Measurements from ENCODE around the gene TCIRG1.

Gene TCIRG1

GRCh38 chr11:68032997-68033707 is 5.7 kb upstream of the TCIRG1 start:
- H3K9me2 ChIP-seq (replicated peaks; ENCODE audit: insufficient read depth, low read length), result no peaks in the 10 kb centered on the region
- H3K27me3 ChIP-seq (replicated peaks; ENCODE audit: insufficient read depth, low read length), result no peaks in the 10 kb centered on the region
- H3K9me3 ChIP-seq (replicated peaks; ENCODE audit: insufficient read depth, low read length), result no peaks in the 10 kb centered on the region
- no peak overlapping the region for H2AFZ ChIP-seq (ENCODE audit: low read length)
- no peak overlapping the region for H3K9ac ChIP-seq (ENCODE audit: low read length)
- H3K79me2 ChIP-seq (ENCODE audit: low read length), result peaks cover 49% of the 10 kb centered on the region
- H3K4me1 ChIP-seq (ENCODE audit: low read length), result peaks cover 13% of the 10 kb centered on the region
- no peak overlapping the region for H3K4me3 ChIP-seq (ENCODE audit: low read length)
- no peak for DNase-seq
- no peak overlapping the region for H3K4me2 ChIP-seq (ENCODE audit: low read depth, low read length)
- H4K20me1 ChIP-seq (ENCODE audit: insufficient read depth, low read length), result no peaks in the 10 kb centered on the region
- TF ChIP-seq EZH2 (optimal IDR thresholded peaks at IDR 0.05; ENCODE audit: low read depth, low read length) (no peak), EZH2phosphoT487 (IDR thresholded peaks at IDR 0.05; ENCODE audit: low read length) (no peak)
- TF ChIP-seq, protein P1, sequence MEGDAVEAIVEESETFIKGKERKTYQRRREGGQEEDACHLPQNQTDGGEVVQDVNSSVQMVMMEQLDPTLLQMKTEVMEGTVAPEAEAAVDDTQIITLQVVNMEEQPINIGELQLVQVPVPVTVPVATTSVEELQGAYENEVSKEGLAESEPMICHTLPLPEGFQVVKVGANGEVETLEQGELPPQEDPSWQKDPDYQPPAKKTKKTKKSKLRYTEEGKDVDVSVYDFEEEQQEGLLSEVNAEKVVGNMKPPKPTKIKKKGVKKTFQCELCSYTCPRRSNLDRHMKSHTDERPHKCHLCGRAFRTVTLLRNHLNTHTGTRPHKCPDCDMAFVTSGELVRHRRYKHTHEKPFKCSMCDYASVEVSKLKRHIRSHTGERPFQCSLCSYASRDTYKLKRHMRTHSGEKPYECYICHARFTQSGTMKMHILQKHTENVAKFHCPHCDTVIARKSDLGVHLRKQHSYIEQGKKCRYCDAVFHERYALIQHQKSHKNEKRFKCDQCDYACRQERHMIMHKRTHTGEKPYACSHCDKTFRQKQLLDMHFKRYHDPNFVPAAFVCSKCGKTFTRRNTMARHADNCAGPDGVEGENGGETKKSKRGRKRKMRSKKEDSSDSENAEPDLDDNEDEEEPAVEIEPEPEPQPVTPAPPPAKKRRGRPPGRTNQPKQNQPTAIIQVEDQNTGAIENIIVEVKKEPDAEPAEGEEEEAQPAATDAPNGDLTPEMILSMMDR (IDR thresholded peaks at IDR 0.05; ENCODE audit: low read length), result no peak
- peaks cover 14% of the 10 kb centered on the region for H3F3A ChIP-seq (ENCODE audit: insufficient read depth, low read length)
- no peak overlapping the region for H3K27ac ChIP-seq (ENCODE audit: low read length)
- H3K36me3 ChIP-seq (replicated peaks; ENCODE audit: insufficient read depth, low read length), result 0 out of 2 replicates have a peak, but pooled peaks cover 2% of the 10 kb centered on the region

DNA sequence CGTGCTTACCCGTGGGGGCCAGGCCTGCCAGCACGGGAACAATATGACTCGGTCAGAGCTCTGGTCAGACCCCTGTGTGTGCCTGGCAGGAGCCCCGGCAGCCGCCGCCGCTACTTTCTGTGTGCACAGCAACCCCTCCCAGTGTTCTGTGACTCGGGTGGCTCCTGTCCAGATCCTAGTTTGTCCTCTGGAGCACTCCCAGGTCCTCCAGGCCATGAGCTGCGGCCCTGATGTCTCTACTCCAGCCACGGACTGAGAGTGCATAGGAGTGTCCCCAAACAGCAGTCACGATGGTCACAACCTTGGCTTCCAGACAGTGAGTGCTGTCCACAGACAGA is 5.1 kb upstream of the TCIRG1 start:
- no peaks in the 10 kb centered on the region for H3K27me3 ChIP-seq (replicated peaks; ENCODE audit: insufficient read depth, low read length)

DNA sequence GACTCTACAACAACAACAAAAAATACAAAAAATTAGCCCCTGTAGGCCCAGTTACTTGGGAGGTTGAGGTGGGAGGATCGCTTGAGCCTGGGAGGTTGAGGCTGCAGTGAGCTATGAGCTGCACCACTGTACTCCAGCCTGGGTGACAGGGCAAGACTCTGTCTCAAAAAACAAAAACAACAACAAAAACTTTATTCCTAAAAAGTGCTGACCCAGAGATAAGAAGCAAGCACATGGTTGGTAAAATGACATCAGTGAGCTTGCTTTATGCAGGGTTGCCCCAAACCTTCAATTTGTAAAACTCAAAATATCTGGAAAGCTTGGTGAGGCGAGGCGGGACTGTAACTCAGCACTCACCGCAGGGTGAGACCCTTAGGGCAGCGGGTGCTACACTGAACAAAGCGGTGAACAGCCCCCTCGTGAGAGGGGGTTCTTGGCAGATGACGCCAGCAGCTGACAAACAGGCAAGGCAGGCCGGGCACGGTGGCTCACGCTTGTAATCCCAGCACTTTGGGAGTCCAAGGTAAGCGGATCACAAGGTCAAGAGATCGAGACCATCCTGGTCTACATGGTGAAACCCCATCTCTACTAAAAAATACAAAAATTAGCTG is 3.5 kb upstream of the TCIRG1 start:
- Histone ChIP-seq H3K4me3 (ENCODE audit: low read length) (no peak overlapping the region), H4K20me1 (ENCODE audit: insufficient read depth, low read length) (no peaks in the 10 kb centered on the region), H3K4me1 (ENCODE audit: low read length) (peaks cover 14% of the 10 kb centered on the region), H3K27me3 (replicated peaks; ENCODE audit: insufficient read depth, low read length) (no peaks in the 10 kb centered on the region), H3K27ac (ENCODE audit: low read length) (no peak overlapping the region), H3K79me2 (ENCODE audit: low read length) (peaks cover 55% of the 10 kb centered on the region), H3K9me2 (replicated peaks; ENCODE audit: insufficient read depth, low read length) (no peaks in the 10 kb centered on the region), H3F3A (ENCODE audit: insufficient read depth, low read length) (peaks cover 27% of the 10 kb centered on the region), H3K9ac (ENCODE audit: low read length) (no peak overlapping the region), H3K4me2 (ENCODE audit: low read depth, low read length) (no peak overlapping the region), H2AFZ (ENCODE audit: low read length) (no peak overlapping the region), H3K36me3 (replicated peaks; ENCODE audit: insufficient read depth, low read length) (0 out of 2 replicates have a peak, but pooled peaks cover 2% of the 10 kb centered on the region), H3K9me3 (replicated peaks; ENCODE audit: insufficient read depth, low read length) (no peaks in the 10 kb centered on the region)
- DNase-seq, result no peak
- TF ChIP-seq, protein P1 (IDR thresholded peaks at IDR 0.05; ENCODE audit: low read length), result no peak
- no peak for TF ChIP-seq EZH2phosphoT487 (IDR thresholded peaks at IDR 0.05; ENCODE audit: low read length)
- no peak for TF ChIP-seq EZH2 (optimal IDR thresholded peaks at IDR 0.05; ENCODE audit: low read depth, low read length)

More for the DNA sequence above, 5.1 kb upstream of the TCIRG1 start:
- Histone ChIP-seq H3K9me3 (replicated peaks; ENCODE audit: insufficient read depth, low read length) (no peaks in the 10 kb centered on the region), H3K79me2 (ENCODE audit: low read length) (peaks cover 51% of the 10 kb centered on the region), H3K4me2 (ENCODE audit: low read depth, low read length) (no peak overlapping the region), H3K9ac (ENCODE audit: low read length) (no peak overlapping the region), H3F3A (ENCODE audit: insufficient read depth, low read length) (peaks cover 19% of the 10 kb centered on the region), H3K4me1 (ENCODE audit: low read length) (peaks cover 18% of the 10 kb centered on the region), H3K4me3 (ENCODE audit: low read length) (no peak overlapping the region), H2AFZ (ENCODE audit: low read length) (no peak overlapping the region), H4K20me1 (ENCODE audit: insufficient read depth, low read length) (no peaks in the 10 kb centered on the region), H3K9me2 (replicated peaks; ENCODE audit: insufficient read depth, low read length) (no peaks in the 10 kb centered on the region), H3K27ac (ENCODE audit: low read length) (no peak overlapping the region), H3K36me3 (replicated peaks; ENCODE audit: insufficient read depth, low read length) (0 out of 2 replicates have a peak, but pooled peaks cover 2% of the 10 kb centered on the region)
- DNase-seq, result no peak
- TF ChIP-seq EZH2 (optimal IDR thresholded peaks at IDR 0.05; ENCODE audit: low read depth, low read length), result no peak
- TF ChIP-seq, protein P1 (IDR thresholded peaks at IDR 0.05; ENCODE audit: low read length), result no peak
- no peak for TF ChIP-seq EZH2phosphoT487 (IDR thresholded peaks at IDR 0.05; ENCODE audit: low read length)
